GM12872 (cell line): ENCODE data around the gene ATF2.

ENCODE experiments used
- CTCF ChIP-seq: IDR thresholded peaks from 3 replicates; pipeline ENCODE4 v1.5.1; 2011; ENCODE audit warnings: low read depth, mild to moderate bottlenecking, low read length, moderate library complexity; ENCODE audit not compliant: insufficient read depth

ATF2 gene

GRCh38 chr2:175076272-175076671 lies 91.7 kb downstream of the ATF2 start:
- TF ChIP-seq CTCF, result no peak

GRCh38 chr2:175074478-175074877 lies 93.5 kb downstream of the ATF2 start:
- TF ChIP-seq CTCF, result no peak

- TF ChIP-seq CTCF, result no peak
These were observed 99.5 kb downstream of the ATF2 start for GRCh38 chr2:175068534-175068933.

- TF ChIP-seq CTCF, result no peak
These were observed 101.6 kb downstream of the ATF2 start for GRCh38 chr2:175066411-175066810.

- no peak for TF ChIP-seq CTCF
These were observed 103.2 kb downstream of the ATF2 start for GRCh38 chr2:175064797-175065196.

GRCh38 chr2:175063741-175064140 lies 104.3 kb downstream of the ATF2 start:
- no peak for TF ChIP-seq CTCF

GRCh38 chr2:175062787-175063585 lies 105.0 kb downstream of the ATF2 start:
- TF ChIP-seq CTCF, result no peak
